Measurements from ENCODE around the gene DHX9. TPM values are rescaled to one million over a fixed set of nuclear protein-coding genes. Genes with fewer than 3 reads are reported as not detected.

The DHX9 gene
- total and polyA plus RNA-seq, 2 experiments from 2014 or later = 151 to 262 TPM

- H3K9me3 Mint-ChIP-seq = no peaks in the 10 kb centered on the region
- H3K27ac Mint-ChIP-seq = no peak overlapping the region
- Histone ChIP-seq H3K27me3 (ENCODE audit: insufficient read depth) (no peaks in the 10 kb centered on the region), H3K4me2 (no peak overlapping the region), H4K20me1 (replicated peaks; ENCODE audit: insufficient read depth) (peaks cover 39% of the 10 kb centered on the region), H3K4me3 (no peak overlapping the region), H2AFZ (no peak overlapping the region), H3K27ac (ENCODE audit: low read depth) (no peak overlapping the region), H3K4me1 (ENCODE audit: insufficient read depth) (no peaks in the 10 kb centered on the region), H3F3A (replicated peaks; ENCODE audit: low read depth) (peaks cover 14% of the 10 kb centered on the region; the same call in 1 of the 2 replicates), H3K9me2 (ENCODE audit: insufficient read depth) (no peaks in the 10 kb centered on the region), H3K79me2 (replicated peaks; ENCODE audit: insufficient read depth) (peaks cover 90% of the 10 kb centered on the region), H3K36me3 (ENCODE audit: insufficient read depth) (peaks cover 99% of the 10 kb centered on the region)
- TF ChIP-seq NANOG (IDR thresholded peaks at IDR 0.05; ENCODE audit: borderline replicate concordance) (no peak), REST (IDR thresholded peaks at IDR 0.05; ENCODE audit: unreplicated experiment) (no peak), ETS1 (IDR thresholded peaks at IDR 0.05) (no peak), EZH2phosphoT487 (IDR thresholded peaks at IDR 0.05; ENCODE audit: unreplicated experiment) (no peak), CREB1 (CRISPR knock-in tag; IDR thresholded peaks at IDR 0.05; ENCODE audit: low read depth) (no peak), ZNF462 (CRISPR knock-in tag; IDR thresholded peaks at IDR 0.05) (no peak), ZNF114 (CRISPR knock-in tag; IDR thresholded peaks at IDR 0.05) (no peak), STAT1 (IDR thresholded peaks at IDR 0.05; ENCODE audit: unreplicated experiment) (no peak), ZNF331 (CRISPR knock-in tag; IDR thresholded peaks at IDR 0.05; ENCODE audit: low read depth) (no peak), JUNB (IDR thresholded peaks at IDR 0.05; ENCODE audit: unreplicated experiment) (no peak), CTCF (conservative IDR thresholded peaks at IDR 0.05; ENCODE audit: low read depth in 2 of 2) (no peak), EZH2 (IDR thresholded peaks at IDR 0.05; ENCODE audit: low read depth, unreplicated experiment) (no peak), POLR2AphosphoS5 (IDR thresholded peaks at IDR 0.05; ENCODE audit: low read depth) (no peak)
- peaks cover 2% of the 10 kb centered on the region for H3K27me3 Mint-ChIP-seq (ENCODE audit: insufficient read depth, low read depth, poor library complexity)
- no peaks in the 10 kb centered on the region for H3K4me1 Mint-ChIP-seq
- H3K36me3 Mint-ChIP-seq (ENCODE audit: low read depth) = peaks cover 98% of the 10 kb centered on the region
- DNase-seq (ENCODE audit: low spot score) = no peak
- ATAC-seq = no peak
- H3K4me3 Mint-ChIP-seq = no peak overlapping the region
These were observed 22.8 kb downstream of the DHX9 start for GRCh38 chr1:182861994-182862393.
